ENCODE measurements around the gene TRIP12.
"Not testable (repeated sequence)": the region's sequence is repeated elsewhere in the genome, so short reads cannot be mapped to it uniquely, and the experiment has no call there.

Gene TRIP12

DNA sequence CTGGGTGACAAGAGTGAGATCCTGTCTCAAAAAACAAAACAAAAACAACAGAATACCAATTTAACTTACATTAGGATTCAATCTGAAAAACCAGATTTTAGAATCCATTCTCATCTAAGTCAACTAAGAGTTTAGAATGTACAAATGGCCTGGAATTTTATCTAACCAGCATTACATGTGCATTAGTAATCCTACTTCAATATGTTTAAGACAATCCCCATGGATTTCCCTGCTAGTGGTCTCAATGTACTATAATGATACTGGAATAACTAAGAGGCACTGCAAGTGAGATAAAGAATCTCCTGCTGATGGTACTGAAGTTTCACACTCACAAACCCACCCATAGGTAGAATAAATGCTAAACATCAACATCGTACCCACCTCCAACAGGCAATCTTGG, 153.6 kb downstream of the TRIP12 start:
- TF ChIP-seq ZNF274 (IDR thresholded peaks at IDR 0.05; ENCODE audit: low read depth, low read length), result no peak
- no peak overlapping the region for H3K4me3 ChIP-seq (ENCODE audit: low read length)

DNA sequence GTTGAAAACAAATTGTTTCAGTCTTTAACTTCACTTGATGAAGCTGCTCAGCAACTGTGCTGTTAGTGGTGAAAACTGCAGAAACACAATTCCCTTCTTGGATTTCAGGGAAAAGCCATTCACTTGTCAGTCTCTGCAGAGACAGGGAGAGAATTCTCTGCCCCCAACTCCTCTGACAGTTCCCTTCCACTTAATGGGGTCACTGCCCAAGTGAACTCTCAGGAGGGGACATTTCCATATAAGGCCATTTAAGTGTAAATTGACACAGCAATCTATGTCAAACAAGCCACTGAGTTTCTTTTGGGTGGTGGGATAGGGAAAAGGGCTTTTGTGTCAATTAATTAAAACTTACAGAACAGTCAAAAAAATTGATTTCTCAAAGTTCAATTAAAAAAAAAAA, 156.1 kb downstream of the TRIP12 start:
- no peak for TF ChIP-seq ZNF274 (IDR thresholded peaks at IDR 0.05; ENCODE audit: low read depth, low read length)
- H3K4me3 ChIP-seq (ENCODE audit: low read length), result no peak overlapping the region

DNA sequence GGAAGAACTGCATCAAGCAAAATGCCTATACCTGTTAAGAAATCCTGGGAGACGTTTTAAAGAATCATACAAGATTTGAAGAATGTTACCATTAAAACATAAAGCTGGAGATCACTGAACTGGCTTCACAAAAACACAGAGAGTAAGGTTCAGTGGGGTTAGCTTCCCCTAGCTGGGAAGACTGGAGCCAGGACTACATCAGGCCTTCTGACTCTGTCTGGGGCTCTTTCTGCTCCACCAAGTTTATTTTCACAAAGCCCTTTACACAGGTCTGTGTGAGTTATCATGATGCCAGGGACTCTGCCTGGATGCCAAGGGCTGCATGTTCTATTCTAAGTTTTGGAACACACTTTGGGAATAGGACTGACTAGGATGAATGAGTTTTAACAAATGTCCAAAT, 160.1 kb downstream of the TRIP12 start:
- TF ChIP-seq ZNF274 (IDR thresholded peaks at IDR 0.05; ENCODE audit: low read depth, low read length), result no peak
- no peak overlapping the region for H3K4me3 ChIP-seq (ENCODE audit: low read length)

DNA sequence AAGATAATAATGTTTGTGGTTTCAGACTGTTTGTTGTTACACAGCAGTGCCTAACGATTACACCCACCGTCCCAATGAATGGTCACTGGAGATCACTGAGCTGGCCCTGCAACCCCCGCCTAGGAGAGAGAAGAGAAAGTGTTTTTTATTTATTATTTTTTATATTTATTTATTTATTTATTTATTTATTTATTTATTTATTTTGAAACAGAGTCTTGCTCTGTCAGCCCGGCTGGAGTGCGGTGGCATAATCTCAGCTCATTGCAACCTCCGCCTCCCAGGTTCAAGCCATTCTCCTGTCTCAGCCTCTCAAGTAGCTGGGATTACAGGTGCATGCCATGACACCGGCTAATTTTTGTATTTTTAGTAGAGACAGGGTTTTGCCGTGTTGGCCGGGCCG, 164.3 kb downstream of the TRIP12 start:
- H3K4me3 ChIP-seq (ENCODE audit: low read length), result not testable (repeated sequence)

DNA sequence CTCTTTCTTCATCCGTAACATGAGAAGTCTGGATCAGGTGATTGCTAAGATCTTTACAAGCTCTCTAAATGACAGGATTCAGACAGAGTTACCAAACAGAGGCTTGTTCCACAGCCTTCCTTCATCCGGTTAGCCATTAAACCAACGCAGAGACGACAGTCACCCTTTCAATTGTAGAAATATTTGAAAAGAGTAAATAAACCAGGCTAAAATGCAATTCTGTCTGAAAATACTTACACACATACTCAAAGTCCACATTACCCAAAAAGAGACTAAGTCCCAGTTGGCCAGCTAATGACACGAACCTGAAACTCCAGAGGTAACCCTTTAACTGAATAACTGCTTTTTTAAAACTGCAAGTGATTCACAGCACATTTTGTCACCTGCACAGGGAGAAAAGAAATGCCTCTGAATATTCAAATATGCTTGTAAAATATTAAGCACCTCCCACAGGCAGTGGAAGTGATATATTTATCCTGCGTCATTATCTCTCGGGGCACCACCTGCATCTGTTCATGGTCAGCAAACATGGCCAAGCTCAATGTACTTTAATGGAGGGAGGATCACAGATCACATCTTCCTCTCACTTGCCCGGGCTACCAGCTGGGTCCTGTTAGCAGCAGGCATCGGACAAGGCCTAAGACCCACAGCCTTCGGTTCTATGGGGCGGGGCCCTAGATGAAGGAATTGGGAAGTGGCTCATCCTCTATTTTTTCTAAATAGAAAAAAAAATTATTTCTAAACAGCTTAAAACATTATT, 168.7 kb downstream of the TRIP12 start:
- TF ChIP-seq ZNF274 (IDR thresholded peaks at IDR 0.05; ENCODE audit: low read depth, low read length), result no peak
- no peak overlapping the region for H3K4me3 ChIP-seq (ENCODE audit: low read length)

DNA sequence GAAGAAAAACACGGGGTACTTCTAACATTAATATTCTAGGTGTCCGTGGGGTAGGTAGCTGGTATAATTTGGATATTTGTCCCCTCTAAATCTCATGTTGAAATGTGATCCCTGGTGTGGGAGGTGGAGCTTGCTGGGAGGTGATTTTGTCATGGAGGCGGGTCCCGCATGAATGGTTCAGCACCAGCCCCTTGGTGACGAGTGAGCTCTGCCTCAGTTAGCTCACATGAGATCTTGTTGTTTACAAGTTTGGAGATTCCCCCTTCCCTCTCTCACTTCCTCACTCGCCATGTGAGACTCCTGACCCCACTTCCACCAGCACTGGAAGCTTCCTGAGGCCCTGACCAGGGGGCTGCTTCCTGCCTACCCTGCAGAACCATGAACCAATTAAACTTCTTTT, 172.0 kb downstream of the TRIP12 start:
- H3K4me3 ChIP-seq (ENCODE audit: low read length), result no peak overlapping the region
- no peak for TF ChIP-seq ZNF274 (IDR thresholded peaks at IDR 0.05; ENCODE audit: low read depth, low read length)

DNA sequence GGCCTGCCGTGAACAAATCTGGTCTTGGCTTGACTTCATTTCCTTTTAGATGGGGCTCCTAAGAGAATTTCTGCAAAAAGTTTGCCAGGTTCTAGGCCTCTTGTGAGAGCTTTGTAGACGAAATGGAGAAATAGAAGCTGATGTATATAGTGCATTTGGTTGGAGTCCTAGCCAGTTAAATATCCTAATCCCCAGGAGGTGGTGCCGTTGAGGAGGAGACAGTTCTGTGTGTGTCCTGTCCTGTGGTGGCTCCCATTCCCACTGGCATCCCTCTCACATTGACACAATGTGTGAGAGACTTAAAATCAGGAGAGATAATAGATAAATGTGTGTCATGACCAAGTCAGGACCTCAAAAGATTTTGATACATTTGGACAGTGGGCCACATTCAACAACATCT, 172.9 kb downstream of the TRIP12 start:
- TF ChIP-seq ZNF274 (IDR thresholded peaks at IDR 0.05; ENCODE audit: low read depth, low read length), result no peak
- no peak overlapping the region for H3K4me3 ChIP-seq (ENCODE audit: low read length)

DNA sequence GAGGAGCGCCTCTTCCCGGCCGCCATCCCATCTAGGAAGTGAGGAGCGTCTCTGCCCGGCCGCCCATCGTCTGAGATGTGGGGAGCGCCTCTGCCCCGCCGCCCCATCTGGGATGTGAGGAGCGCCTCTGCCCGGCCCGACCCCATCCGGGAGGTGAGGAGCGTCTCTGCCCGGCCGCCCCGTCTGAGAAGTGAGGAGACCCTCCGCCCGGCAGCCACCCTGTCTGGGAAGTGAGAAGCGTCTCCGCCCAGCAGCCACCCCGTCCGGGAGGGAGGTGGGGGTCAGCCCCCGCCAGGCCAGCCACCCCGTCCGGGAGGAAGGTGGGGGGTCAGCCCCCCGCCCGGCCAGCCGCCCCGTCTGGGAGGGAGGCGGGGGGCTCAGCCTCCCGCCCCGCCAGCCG, 179.1 kb downstream of the TRIP12 start:
- not testable (repeated sequence) for H3K4me3 ChIP-seq (ENCODE audit: low read length)

DNA sequence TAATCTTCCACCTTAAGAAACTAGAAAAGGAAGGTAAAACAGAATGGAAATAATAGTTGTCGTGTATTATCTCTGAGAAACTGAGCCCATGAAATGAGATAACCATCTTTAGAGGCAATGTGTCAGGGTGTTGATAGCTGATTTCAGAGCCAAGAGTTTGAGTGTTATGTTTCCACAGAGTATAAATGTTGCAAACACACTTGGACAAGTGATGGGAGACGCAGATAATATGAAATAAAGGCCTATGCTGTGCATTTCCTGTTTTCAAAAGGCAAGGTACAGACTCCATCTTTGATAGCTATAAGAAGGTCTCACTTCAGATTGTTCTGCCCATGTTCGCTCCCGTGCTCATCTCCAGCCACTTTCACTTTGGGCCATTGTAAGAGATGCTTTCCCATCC, 181.5 kb downstream of the TRIP12 start:
- TF ChIP-seq ZNF274 (IDR thresholded peaks at IDR 0.05; ENCODE audit: low read depth, low read length), result no peak
- H3K4me3 ChIP-seq (ENCODE audit: low read length), result no peak overlapping the region

DNA sequence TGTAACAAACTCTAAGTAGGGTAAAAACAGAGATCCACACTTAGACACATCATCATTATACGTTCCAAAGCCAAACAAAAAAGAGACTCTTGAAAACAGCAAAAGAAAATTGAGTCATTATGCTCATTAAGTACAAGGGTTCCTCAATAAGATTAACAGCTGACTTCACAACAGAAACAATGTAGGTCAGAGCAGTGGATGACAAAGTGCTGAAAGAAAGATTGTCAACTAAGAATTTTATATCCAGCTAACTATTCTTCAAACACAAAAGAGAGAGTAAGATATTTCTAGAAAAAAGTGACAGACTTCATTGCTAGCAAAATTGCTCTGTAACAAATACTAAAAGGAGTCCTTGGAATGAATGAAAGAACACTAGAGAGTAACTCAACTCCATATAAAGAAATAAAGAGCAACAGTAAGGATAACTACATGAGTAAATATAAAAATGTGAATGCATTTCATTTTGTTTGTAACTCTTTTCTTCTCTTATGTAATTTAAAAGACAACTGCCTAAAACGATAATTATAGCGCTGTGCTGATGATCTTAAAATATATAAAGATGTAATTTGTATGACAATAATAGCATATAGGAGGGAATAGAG, 183.7 kb downstream of the TRIP12 start:
- H3K4me3 ChIP-seq (ENCODE audit: low read length), result no peak overlapping the region
- TF ChIP-seq ZNF274 (IDR thresholded peaks at IDR 0.05; ENCODE audit: low read depth, low read length), result no peak

DNA sequence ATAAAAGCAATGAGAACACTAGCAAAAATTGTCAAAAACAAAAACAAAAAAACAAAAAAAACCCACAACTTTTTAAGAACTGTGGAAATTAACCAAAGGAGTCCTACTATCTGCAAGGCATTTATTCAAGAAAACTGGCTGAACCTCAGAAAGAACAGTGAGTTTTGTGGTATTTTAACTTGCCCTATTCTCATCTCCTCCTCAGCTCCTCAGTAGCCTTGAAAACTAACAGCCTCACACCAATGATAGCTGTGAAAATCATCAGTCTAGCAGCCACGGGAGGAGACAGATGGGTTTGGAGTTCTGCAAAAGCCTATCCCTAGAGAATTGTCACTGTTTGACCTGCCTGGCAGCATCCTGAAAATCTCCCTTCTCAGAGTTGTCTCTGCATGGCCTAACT, 187.4 kb downstream of the TRIP12 start:
- no peak for TF ChIP-seq ZNF274 (IDR thresholded peaks at IDR 0.05; ENCODE audit: low read depth, low read length)
- H3K4me3 ChIP-seq (ENCODE audit: low read length), result no peak overlapping the region

DNA sequence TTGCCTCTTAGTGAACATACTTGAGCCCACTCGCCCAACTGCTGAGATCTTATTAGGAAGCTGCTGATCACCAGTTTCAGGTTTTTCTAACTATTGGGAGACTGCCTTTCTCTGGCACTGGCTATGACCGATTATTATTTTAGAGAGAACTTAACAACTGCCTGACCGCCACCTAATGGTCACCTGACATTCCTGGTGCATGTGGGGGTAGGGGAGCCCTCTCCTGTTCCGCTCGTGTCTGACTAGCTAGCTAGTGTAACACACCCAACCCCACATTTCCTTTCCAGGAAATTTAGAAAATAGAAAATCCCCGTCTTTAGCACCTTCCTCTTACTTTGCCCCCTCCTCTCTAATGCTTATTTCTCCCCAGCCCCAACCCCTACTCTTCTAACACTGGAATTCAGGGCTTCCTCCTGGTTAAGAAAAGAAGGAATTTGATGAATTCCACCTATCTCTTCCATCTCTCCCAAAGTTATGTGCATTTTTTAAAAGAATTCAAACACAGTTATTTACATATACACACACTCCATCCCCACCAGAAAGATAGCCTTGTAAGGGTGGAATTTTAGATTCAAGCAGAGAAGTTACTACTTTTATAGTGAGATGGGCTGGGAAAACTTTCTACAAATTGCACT, 188.1 kb downstream of the TRIP12 start:
- no peak for TF ChIP-seq ZNF274 (IDR thresholded peaks at IDR 0.05; ENCODE audit: low read depth, low read length)
- H3K4me3 ChIP-seq (ENCODE audit: low read length), result no peak overlapping the region

DNA sequence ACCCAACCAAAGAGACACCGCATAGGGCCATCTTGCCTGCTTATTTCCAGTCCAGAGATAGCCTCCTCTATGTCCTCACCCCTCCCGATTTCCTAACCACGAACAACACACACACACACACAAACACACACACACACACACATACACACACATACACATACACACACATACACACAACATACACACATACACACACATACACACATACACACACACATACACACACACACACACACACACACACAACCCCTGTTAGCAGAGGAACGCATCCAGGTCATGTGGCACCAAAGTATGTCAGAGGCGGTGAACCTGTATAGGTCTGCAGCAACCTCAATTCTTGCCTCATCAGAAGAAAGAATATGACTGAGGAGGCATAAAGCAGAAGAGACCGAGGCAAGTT, 188.9 kb downstream of the TRIP12 start:
- no peak overlapping the region for H3K4me3 ChIP-seq (ENCODE audit: low read length)
- no peak for TF ChIP-seq ZNF274 (IDR thresholded peaks at IDR 0.05; ENCODE audit: low read depth, low read length)

DNA sequence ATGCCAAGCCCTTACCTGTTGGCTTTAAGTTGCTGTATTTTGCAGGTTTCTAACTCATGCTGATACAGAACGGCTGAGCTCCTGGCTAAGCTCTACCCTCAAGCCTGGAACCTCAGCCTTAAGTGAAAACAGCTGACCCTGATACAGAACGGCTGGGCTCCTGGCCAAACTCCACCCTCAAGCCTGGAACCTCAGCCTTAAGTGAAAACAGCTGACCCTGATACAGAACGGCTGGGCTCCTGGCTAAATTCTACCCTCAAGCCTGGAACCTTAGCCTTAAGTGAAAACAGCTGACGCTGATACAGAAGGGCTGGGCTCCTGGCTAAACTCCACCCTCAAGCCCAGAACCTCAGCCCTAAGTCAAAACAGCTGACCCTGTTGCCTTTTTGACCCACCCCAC, 189.9 kb downstream of the TRIP12 start:
- H3K4me3 ChIP-seq (ENCODE audit: low read length), result no peak overlapping the region
- TF ChIP-seq ZNF274 (IDR thresholded peaks at IDR 0.05; ENCODE audit: low read depth, low read length), result no peak

DNA sequence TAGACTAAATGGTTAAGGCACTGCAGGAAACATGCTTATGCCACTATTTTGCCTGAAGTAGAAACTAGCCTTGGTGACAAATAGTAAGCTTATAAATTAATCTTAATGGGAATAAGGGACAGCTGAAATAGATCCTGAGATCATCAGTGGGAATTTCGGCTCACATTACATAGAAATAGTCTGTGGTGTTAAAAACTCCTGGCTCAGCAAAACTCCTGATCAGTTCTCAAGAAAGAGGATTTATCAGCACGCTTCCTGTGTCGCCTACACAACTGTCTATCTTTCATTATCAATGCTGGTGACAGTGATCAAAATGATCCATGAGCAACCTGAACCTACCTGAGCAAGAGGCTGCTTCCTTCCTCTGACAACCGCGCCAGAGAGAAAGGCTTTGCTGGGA, 190.4 kb downstream of the TRIP12 start:
- TF ChIP-seq ZNF274 (IDR thresholded peaks at IDR 0.05; ENCODE audit: low read depth, low read length), result no peak
- no peak overlapping the region for H3K4me3 ChIP-seq (ENCODE audit: low read length)
